C1 segment of cervical spinal cord (tissue), 14 donors: ENCODE data around the gene BRD4.

ENCODE experiments used
- DNase-seq, 14 donors: peaks; one replicate each; lab custom pipeline; 2025; lab: John Stamatoyannopoulos, UW

Gene BRD4

GRCh38 chr19:15225760-15226159 is 106.6 kb downstream of the BRD4 start:
- no peak for DNase-seq

DNA sequence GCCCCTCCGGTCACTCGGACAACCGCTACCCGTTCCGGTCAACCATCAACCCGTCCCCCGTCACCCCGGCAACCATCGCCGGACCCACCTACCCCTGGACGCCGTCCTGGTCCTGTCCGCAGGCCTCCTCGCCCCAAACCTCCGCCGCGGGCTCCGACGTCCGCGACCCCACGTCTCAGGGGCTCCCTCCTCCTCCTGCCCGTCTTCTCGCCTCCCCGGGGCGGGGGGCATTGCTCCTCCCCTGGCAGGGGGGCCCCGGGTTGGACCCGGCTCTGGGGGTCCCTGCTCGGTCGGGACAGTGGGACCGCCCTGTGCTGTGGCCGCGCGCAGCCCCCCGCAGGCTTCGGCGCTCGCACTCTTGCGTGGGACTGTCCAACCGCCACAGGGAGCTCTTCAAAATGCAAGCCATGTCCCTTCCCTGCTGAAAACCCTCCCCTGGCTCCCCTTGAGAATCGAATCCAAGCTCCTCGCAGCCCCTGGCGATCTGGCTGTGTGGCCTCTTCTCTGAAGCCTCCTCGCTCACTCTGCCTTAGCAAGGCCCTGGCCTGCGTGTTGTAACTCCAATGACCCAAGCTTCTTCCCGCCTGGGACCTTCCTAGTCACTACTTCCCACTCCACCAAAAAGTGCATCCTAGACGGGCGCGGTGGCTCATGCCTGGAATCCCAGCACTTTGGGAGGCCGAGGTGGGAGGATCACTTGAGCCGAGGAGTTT is 108.5 kb downstream of the BRD4 start:
- DNase-seq, result peak in 5 of 14 donors; percentile 16 to 71 (median 35)

- DNase-seq, result peak; percentile 28 to 87 (median 78)
Observed at GRCh38 chr19:15222738-15223648, 109.3 kb downstream of the BRD4 start.

DNA sequence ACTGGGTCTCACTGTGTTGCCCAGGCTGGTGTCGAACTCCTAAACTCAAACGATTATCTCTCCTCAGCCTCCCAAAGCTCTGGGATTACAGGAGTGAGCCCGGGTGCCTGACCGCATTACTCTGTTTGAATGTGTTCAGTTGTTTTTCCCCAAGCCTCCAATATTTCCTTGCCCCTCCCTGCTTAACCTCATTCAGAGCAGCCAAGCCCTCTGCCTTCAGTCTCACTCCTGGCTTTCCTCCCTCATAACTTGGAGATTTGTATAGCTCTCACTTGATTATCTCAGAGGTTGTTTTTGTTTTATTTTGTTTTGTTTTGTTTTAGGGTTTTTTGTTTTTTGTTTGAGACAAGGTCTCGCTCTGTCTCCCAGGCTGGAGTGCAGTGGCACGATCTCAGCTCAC is 111.5 kb downstream of the BRD4 start:
- no peak for DNase-seq

GRCh38 chr19:15218501-15218900 is 113.8 kb downstream of the BRD4 start:
- DNase-seq, result no peak

DNA sequence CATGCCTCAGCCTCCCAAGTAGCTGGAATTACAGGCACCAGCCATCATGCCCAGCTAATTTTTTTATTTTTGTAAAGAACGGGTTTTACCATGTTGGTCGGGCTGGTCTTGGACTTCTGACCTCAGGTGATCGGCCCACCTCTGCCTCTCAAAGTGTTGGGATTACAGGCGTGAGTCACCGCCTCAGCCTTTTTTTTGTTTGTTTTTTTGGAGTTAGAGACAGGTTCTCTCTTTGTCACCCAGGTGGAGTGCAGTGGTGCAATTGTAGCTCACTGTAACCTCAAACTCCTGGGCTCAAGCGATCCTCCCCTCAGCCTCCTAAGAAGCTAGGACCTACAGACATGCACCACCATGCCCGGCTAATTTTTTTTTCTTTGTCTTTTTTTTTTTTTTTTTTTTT is 116.0 kb downstream of the BRD4 start:
- no peak for DNase-seq

DNA sequence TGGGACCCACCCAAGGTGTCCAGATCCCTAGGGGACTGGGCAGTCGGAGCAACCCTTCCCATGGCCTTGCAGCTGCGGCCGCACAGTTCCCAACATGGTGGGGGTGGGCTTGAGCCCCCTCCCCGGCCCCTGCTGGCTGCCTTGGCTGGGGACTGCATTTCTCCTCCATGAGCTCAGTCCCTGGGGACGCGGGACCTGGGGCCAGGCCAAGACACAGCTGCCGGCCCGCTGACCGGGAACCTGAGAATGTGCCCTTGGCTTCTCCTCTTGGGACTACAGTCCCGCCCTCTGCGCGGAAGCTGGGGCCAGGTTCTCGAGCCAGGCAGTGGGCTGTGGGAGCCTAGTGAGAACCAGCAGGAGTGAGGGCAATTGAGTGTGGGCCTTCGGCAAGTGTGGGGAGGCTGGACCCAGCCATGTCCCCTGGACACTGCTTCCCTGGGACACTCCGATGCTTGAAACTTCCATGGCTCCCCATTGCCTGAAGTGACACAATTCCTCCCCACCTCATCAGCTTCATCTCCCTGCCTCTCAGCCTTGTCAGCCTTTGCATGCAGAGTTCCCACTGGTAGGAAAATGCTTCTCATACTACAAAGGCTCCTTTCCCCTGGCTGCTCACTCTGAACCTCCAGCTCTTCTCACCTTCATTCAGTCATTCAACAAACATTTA is 118.5 kb downstream of the BRD4 start:
- no peak for DNase-seq

GRCh38 chr19:15212711-15213110 is 119.6 kb downstream of the BRD4 start:
- DNase-seq, result no peak

DNA sequence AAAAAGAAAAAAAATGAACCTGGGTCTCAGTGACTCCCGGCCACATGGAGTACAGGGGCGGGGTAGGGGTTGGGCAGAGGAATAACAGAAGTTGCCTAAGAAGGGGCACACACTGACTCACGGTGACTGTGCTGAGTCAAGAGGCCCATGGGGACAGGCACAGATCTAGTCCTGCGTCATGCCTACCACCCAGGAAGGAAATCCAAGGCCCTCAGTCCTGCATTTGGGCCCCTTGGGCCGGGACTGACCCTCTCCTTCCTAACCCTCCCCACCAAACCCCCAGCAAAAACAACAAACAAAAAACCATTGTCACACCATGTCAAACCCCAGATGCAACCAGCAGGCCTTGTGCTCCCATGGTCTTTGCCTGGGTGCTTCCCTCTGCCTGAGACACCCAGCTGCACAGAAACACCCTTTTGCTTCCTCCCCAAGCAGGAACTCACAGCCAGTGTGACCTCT is 122.0 kb downstream of the BRD4 start:
- DNase-seq, result peak in 1 of 14 donors; percentile 32

GRCh38 chr19:15201374-15202023 is 130.8 kb downstream of the BRD4 start:
- no peak for DNase-seq

DNA sequence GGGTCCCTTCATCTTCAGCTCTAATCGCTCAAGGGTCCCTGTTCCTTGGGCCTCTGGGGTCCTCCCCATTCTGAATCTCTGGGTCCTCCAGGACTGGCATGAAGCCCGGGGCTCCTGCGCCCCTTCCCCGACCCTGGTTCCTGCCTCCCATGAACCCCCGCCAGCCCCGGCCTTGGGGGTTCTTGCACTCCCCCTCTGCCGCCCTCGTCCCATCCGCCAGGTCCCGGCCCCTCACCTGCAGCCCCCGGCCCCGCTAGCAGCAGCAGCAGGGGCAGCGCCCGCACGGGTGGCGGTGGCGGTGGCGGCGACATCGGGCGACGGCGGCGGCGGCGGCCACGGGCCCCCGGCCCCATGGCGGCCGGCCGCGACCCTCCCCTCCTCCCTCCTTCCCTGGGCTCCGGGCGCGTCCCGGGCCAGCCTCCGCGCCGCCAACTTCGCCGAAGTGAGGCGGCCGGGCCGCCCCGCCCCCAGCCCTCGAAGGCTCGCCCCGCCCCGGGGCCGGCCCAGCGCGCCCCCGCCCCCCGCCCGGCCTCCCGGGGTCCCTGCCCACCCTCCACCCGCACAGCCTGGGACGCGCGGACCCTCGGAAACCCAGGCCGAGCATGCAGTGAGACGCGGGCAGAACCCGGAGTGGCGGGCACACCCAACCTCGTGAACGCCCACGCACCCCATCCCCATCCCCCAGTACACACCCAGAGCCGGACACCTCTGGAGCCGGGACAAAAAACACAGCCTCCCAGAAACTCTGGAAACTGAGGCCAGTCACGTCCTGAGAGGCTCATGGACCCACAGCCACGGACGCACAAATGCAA is 131.6 kb downstream of the BRD4 start, which contains the start of gene NOTCH3:
NOTCH3 (minus strand) TSS at position 443 of the 812 bp plus-strand sequence; CDS start at position 353, 90 bp downstream.
- no peak for DNase-seq

DNA sequence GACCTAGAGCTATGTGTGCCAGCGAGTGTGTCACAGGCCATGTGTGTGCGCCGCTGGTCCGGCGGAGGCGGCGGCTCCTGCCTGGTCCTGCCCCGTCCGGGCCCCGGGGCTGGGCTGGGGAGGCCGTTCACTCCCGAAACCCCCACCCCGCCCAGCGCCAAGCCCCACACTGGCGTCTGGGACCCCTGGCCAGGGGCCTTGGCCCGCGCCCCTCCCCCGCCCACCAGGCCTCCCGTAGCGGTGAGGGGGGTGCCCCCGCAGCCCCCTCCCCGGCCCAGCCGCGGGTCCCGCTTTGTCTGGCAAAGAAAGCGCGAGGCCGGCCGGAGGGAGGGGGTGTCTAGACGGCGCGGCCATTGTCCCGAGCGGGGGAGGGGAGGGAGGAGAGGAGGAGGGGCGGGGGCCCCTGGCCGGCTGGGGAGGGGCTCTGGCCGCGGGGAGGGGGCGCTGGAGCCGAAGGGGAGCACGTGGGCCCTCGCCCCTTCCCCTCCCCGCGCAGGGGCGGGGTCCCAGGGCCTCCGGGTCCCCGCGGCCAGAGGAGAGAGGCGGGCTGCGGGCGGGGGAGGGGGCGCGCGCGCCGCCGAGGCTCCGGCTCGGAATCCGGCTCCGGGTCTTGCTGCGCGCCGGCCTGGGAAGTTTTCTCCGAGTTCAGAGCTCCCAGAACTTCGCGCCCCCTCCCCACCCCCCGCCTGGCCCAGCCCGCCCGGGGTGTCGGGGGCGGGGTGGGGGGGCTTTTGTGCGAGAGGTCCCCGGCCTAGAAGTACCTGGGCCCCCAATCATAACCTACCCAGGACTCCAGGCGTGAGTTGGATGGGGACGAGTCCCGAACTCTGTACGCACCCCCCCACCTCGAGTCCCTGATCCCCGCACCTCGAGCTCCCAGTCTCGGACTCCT is 132.4 kb downstream of the BRD4 start:
- DNase-seq, result no peak

- DNase-seq, result no peak
Observed at GRCh38 chr19:15198951-15199660, 133.2 kb downstream of the BRD4 start.

- no peak for DNase-seq
Observed at GRCh38 chr19:15197942-15198341, 134.4 kb downstream of the BRD4 start.

- no peak for DNase-seq
Observed at GRCh38 chr19:15197275-15197941, 134.9 kb downstream of the BRD4 start.

DNA sequence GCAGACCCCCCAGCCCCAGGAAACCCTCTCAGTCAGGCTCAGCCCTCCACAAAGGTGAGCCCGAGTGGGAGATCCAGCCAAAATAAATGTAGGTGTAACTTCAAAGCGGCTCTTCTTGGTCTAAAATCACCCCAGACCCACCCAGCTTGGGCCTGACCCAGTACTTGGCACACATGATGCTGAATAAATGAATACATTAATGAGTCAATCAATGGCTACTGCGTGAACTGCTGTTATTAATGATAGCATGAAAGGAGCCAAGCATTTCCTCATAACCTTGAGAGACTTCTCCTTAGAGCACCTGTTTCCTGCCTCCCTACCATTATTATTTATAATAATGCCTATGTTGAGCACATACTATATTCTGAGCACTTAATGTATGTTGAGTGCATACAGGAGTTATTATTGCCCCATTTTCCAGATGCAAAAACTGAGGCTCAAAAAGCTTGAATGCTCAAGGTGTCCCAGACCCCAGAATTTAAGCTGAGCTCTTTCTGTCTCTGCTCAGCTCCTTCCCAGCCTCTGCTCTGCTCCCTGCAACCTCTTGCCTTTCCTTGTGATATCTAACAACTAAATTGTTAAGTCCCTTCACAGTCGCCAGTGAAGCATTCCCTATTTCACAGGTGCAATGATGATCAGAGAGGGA is 135.9 kb downstream of the BRD4 start:
- no peak for DNase-seq

- DNase-seq, result peak in 1 of 14 donors; percentile 36
Observed at GRCh38 chr19:15195371-15196334, 136.7 kb downstream of the BRD4 start.
